GM19328 (cell line): ENCODE data around the gene ORM1.
"Not testable (repeated sequence)": the region's sequence is repeated elsewhere in the genome, so short reads cannot be mapped to it uniquely, and the experiment has no call there.

Experiments
- ATAC-seq: cut with Tn5 transposase; IDR thresholded peaks from one replicate; pipeline ENCODE4 v1.9.1; 2021; ENCODE audit warnings: mild to moderate bottlenecking, moderate library complexity; ENCODE audit not compliant: unreplicated experiment

ORM1 gene

DNA sequence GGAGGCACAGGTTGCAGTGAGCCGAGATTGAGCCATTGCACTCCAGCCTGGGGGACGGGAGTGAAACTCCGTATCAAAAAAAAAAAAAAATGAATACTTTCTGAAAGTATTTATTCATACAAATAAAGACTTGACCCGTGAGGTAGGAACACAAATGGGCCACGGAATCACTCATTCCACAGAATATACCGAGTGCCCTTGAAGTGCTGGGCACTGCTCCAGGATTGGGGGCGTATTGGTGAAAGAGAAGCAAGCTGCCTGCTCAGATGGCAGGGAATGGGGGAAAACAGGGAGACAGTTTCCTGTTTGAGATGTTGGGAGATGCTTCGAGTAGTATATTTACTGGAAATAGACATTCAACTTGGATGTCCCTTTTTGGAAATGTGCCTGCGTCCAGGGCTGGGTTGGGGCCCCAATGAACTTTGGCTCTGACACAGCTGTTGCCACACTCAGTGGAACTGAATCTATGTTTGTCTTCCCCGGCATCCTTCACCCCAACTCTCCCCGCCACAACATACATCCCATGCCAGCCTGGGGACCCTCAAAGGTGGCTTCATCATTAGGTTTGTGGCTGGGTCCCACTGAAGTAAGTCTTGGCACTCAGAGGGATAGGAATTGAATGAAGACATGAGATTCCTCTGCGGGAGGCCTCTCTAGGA lies 609 bp upstream of the ORM1 start:
- ATAC-seq = not testable (repeated sequence)

DNA sequence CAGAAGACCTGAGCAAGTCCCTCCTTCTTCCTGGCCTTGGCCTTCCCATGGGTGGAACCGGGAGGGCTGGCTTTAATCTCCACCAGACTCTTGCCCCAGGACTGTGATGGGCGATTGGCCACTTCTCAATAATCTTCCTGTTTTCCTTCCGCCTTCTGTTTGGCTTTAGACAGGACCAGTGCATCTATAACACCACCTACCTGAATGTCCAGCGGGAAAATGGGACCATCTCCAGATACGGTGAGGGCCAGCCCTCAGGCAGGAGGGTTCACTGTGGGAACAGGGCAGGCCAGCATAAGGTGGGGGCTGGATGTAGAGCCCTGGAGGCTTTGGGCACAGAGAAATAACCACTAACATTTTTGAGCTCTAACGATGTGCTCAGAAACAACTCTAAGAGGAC lies 951 bp downstream of the ORM1 start:
- ATAC-seq = not testable (repeated sequence)

DNA sequence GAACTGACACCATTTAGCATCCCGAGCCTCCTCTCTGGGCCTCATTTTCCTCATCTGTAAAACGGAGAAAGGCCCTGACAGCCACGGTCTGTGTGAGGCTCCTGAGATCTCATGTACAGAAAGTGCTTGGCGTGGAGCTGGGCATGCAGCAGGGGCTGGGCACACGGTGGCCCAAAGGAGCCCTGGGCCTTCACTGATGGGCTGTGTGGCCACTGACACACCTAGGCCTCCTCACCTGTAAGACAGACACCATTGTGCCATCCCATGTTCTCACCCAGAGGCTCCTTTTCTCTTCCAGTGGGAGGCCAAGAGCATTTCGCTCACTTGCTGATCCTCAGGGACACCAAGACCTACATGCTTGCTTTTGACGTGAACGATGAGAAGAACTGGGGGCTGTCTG lies 1.6 kb downstream of the ORM1 start:
- ATAC-seq = no peak

DNA sequence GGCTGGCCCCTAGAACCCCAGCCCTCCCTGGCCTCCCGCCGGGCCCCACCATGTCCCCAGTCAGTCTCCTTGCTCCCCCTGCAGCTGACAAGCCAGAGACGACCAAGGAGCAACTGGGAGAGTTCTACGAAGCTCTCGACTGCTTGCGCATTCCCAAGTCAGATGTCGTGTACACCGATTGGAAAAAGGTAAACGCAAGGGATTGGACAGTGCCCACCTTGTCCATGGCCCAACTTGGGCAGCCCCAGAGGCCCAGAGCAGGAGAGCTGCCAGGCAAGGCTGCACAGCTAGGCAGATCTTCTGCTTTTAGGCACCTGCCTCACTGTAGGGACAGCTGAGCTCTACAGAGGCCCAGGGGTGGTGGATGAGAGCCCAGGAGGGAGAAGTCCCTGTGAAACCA lies 2.1 kb downstream of the ORM1 start:
- not testable (repeated sequence) for ATAC-seq

DNA sequence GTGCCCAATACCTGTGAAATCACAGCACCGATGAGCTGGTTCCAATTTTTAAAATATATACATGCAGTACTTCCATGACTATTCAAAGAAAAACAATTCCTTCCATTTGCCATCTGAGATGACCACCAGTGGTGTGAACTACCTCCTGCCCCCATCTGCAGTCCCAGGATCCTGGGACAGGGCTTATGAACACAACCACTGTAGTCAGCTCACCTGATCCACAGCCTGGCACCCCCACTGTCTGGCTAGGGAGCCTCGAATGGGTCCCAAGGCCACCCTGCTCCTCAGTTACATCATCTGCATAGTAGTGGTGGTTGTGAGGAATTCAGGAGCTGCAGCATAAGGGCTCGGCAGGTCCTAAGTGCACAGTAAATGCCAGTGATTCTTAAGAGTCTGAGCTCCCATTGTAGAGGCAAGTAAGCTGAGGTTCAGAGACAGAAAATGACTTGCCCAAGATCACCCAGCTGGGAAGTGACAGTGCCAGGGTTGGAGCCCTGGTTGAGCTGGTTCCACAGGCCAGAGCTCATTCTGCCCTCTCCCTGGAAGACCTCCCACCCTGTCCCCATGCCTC lies 2.9 kb downstream of the ORM1 start:
- not testable (repeated sequence) for ATAC-seq

DNA sequence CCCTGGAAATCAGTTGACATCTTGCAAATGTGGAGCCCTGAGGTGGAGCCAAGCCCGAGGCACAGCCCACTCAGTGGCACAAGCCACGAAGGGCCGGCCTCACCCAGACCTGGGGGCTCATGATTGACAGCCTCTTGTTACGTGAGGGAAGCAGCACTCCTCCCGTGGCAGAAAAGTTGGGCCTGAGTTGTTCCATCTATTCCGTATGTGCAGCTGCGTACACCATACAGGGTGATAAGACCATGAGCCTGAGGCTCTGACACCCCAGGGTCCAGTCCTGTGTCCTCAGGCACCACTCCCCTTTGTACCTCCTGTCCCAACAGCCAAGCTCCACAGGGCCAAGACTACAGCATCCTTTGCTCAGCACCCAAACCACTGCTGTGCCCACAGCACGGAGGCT lies 4.9 kb downstream of the ORM1 start:
- ATAC-seq = no peak

DNA sequence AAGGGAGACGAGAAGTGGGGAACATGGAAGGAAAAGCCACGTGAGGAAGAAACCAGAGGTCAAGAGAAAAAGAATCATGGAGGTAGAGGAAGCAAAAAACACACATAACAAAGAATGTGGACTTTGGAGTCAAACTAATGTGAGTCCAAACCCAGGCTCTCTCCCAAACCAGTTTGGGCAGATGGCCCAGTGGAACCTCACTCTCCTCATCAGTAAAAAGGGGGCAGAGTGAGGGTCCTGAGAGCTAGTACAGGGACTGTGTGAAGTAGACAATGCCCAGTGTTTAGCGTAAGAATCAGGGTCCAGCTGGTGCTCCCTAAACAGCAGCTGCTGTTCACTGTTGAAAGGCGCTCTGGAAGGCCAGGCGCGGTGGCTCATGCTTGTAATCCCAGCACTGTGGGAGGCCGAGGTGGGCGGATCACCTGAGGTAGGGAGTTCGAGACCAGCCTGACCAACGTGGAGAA lies 5.5 kb downstream of the ORM1 start:
- not testable (repeated sequence) for ATAC-seq

DNA sequence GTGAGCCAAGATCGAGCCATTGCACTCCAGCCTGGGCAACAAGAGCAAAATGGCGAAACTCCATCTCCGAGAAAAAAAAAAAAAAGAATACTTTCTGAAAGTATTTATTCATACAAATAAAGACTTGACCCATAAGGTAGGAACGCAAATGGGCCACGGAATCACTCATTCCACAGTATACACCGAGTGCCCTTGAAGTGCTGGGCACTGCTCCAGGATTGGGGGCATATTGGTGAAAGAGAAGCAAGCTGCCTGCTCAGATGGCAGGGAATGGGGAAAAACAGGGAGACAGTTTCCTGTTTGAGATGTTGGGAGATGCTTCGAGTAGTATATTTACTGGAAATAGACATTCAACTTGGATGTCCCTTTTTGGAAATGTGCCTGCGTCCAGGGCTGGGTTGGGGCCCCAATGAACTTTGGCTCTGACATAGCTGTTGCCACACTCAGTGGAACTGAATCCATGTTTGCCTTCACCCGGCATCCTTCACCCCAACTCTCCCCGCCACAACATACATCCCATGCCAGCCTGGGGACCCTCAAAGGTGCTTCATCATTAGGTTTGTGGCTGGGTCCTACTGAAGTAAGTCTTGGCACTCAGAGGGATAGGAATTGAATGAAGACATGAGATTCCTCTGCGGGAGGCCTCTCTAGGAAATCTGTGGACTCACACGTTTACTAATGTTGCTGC lies 6.2 kb downstream of the ORM1 start:
- not testable (repeated sequence) for ATAC-seq

DNA sequence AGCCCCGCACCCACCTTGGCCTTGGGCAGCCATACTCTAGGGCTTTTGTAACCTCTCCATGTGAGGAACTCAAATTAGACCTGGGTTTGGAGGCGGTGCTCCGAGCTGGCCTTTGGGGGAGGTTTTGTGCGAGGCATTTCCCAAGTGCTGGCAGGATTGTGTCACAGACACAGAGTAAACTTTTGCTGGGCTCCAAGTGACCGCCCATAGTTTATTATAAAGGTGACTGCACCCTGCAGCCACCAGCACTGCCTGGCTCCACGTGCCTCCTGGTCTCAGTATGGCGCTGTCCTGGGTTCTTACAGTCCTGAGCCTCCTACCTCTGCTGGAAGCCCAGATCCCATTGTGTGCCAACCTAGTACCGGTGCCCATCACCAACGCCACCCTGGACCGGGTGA lies 6.7 kb downstream of the ORM1 start, which contains the start of gene ORM2:
ORM2 (plus strand) TSS at position 245 of the 398 bp plus-strand sequence; CDS start at position 281, 36 bp downstream.
- ATAC-seq = not testable (repeated sequence)

DNA sequence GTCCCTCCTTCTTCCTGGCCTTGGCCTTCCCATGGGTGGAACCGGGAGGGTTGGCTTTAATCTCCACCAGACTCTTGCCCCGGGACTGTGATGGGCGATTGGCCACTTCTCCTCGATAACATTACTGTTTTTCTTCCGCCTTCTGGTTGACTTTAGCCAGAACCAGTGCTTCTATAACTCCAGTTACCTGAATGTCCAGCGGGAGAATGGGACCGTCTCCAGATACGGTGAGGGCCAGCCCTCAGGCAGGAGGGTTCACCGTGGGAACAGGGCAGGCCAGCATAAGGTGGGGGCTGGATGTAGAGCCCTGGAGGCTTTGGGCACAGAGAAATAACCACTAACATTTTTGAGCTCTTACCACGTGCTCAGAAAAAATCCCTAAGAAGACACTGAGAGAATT lies 7.7 kb downstream of the ORM1 start:
- no peak for ATAC-seq

DNA sequence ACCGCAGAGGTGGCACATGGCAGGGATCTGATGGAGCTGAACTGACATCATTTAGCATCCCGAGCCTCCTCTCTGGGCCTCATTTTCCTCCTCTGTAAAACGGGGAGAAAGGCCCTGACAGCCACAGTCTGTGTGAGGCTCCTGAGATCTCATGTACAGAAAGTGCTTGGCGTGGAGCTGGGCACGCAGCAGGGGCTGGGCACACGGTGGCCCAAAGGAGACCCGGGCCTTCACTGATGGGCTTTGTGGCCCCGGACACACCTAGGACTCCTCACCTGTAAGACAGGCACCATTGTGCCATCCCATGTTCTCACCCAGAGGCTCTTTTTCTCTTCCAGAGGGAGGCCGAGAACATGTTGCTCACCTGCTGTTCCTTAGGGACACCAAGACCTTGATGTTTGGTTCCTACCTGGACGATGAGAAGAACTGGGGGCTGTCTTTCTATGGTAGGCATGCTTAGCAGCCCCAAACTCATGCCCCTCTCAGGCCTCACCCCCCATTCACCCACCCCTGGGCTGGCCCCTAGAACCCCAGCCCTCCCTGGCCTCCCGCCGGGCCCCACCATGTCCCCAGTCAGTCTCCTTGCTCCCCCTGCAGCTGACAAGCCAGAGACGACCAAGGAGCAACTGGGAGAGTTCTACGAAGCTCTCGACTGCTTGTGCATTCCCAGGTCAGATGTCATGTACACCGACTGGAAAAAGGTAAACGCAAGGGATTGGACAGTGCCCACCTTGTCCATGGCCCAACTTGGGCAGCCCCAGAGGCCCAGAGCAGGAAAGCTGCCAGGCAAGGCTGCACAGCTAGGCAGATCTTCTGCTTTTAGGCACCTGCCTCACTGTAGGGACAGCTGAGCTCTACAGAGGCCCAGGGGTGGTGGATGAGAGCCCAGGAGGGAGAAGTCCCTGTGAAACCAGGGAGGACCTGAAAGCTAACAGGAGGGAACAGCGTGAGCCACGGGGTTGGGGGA lies 8.6 kb downstream of the ORM1 start:
- ATAC-seq = not testable (repeated sequence)

DNA sequence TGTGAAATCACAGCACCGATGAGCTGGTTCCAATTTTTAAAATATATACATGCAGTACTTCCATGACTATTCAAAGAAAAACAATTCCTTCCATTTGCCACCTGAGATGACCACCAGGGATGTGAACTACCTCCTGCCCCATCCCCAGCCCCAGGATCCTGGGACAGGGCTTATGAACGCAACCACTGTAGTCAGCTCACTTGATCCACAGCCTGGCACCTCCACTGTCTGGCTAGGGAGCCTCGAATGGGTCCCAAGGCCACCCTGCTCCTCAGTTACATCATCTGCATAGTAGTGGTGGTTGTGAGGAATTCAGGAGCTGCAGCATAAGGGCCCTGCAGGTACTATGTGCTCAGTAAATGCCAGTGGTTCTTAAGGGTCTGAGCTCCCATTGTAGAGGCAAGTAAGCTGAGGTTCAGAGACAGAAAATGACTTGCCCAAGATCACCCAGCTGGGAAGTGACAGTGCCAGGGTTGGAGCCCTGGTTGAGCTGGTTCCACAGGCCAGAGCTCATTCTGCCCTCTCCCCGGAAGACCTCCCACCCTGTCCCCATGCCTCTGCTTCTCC lies 9.7 kb downstream of the ORM1 start:
- ATAC-seq = not testable (repeated sequence)

DNA sequence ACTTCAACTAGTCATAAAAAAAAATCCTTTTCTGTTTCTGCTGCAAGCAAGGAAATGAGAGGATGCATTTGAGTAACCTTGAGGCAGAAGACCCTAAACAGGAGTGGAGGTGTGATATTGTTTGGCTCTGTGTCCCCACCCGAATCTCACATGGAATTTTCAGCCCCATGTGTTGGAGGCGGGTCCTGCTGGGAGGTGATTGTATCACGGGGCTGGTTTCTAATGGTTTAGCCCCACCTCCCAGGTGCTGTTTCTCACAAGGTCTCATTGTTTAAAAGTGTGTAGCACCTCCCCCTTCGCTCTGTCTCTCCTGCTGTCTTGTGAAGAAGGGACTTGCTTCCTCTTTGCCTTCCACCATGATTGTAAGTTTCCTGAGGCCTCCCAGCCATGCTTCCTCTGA lies 10.8 kb downstream of the ORM1 start:
- ATAC-seq = not testable (repeated sequence)

DNA sequence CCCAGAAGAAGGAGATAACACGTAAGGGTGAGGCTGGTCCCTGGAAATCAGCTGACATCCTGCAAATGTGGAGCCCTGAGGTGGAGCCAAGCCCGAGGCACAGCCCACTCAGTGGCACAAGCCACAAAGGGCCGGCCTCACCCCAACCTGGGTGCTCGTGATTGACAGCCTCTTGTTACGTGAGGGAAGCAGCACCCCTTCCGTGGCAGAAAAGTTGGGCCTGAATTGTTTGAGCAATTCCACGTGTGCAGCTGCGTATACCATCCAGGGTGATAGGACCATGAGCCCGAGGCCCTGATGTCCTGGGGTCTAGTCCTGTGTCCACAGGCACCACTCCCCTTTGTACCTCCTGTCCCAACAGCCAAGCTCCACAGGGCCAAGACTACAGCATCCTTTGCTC lies 11.6 kb downstream of the ORM1 start:
- no peak for ATAC-seq

DNA sequence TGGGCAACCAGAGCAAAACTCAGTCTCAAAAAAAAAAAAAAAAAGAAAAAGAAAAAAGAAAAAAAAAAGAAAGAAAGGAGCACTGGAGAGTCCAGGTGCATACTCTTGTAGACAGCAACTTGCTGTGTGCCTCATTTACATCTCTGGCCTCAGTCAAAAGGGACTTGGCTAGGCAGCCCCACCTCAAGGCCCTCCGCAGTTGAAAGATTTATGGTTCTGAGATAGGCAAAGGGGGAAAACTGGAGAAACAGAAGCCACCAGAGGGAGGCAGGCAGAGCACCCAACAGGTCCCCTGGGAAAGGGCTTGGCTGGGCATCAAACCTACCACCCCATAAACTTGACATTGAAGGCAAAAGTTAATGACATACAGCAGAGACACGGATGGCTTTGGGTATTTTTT lies 12.8 kb downstream of the ORM1 start:
- ATAC-seq = no peak

DNA sequence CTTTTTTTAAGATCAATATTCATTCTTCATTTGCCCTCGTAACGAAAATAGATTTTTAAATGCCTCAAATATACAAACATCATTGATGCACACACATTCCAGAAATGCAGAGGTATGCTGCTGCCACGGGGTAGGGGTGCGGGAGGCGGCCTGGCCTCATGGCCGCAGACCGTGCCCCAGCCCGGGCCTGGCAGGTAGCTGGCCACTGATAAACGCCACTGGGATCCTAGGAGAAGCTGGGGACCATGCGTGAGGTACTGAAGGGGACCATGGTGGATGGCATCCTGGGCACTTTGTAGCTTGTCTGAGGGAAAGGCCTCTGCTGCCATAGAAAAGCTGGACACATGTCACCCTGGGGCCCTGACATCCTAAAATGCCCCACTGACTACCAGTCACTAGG lies 13.3 kb downstream of the ORM1 start:
- no peak for ATAC-seq

DNA sequence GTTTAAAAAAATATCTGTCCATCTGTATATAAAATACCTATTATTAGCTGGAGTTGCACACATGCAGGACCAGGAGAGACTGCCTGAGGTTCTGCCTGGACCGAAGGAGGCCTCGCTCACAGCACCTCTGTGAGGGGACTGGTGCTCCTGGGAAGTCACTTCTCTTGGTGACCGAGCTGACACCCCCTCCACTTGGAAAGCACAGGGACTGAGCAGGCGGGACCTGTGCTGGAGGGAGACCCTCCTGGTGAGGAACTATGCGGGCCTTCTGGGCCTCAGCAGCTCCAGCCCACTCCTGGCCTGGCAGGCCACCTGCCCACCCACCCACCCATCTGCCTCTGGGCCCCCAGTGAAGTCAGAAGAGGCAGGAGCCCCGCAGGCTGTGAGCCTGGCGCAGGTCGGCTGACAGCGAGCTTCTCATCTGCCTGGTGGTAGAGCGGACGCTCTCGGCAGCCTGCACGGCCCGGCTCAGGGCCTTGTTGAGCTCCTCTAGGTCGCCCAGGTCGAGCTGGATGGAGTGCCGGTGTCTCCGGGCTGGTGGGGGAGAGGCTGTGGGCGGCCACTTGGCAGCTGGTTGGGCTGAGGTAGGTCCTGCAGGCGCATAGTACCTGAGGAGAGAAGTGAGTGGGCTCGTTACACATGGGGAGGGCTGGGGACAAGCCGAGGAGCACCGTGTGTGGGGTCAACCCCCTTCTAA lies 13.9 kb downstream of the ORM1 start:
- ATAC-seq = no peak

DNA sequence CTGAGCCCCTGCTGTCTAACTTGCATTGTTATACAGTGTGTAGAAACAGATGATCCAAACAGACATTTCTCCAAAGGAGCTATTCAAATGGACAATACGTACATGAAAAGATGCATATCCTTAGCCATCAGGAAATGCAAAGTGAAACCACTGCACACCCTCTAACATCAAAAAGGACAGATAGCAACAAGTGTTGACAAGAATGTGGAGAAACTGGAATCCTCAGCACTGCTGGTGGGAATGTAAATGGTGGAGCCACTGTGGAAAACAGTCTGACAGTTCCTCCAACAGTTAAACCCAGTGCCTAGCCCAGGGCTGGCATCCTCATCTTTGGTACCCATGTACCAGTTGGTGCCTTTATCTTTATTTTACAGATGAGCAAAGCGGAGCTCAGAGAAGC lies 15.3 kb downstream of the ORM1 start:
- no peak for ATAC-seq

DNA sequence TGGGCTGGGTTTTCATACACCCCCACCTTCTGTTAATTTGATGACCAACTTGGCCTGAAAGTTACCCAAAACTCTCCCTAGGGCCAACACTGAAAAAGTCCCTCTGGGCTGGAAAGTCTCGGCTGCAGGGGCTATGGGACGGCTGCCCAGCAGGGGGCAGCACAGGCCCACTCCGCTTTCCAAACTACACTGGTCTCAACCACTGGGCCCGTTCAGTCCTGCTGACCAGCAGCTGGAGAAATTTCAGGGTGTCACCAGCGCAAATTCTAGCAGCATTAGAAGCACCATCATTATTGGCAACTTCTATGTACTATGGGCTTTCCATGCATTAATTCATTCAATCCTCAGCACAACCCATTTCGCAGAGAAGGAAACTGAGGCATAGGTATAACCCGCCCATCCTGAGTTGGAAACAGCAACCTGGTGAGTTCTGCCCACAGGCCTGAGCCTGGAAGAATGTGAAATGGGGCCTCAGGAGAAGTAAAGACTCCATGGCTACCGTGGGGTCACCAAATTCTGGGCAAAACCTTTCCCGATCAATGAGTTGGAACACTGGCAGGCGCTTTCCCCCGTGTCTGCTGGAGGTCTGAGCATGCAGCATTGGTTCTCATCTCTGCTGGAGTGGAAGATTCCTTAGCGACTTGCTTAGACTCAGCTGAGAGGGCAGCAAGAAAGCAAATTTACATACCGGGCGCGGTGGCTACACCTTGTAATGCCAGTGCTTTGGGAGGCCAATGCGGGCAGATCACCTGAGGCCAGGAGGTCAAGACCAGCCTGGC lies 16.4 kb downstream of the ORM1 start:
- ATAC-seq = peak; percentile 53
